ENCODE results near the gene SF3B2.

- TF ChIP-seq POLR2AphosphoS5 (IDR thresholded peaks at IDR 0.05): no peak
- TF ChIP-seq CTCF (IDR thresholded peaks at IDR 0.05): no peak
Observed at GRCh38 chr11:66016793-66017177, 35.4 kb upstream of the SF3B2 start.

All from esophagus muscularis mucosa (tissue), 3 donors.